SIG-M5 treated with dmso at 0.1 percent for 504 hours (cell line): ENCODE data around the gene TNFAIP3.

Experiments used
- DNase-seq: peaks from one replicate; lab custom pipeline; 2025; ENCODE audit not compliant: unreplicated experiment; lab: John Stamatoyannopoulos, UW

Gene TNFAIP3

GRCh38 chr6:137896647-137897046 lies 29.6 kb downstream of the TNFAIP3 start:
- DNase-seq = no peak

GRCh38 chr6:137900815-137901214 lies 33.8 kb downstream of the TNFAIP3 start:
- DNase-seq = no peak

DNA sequence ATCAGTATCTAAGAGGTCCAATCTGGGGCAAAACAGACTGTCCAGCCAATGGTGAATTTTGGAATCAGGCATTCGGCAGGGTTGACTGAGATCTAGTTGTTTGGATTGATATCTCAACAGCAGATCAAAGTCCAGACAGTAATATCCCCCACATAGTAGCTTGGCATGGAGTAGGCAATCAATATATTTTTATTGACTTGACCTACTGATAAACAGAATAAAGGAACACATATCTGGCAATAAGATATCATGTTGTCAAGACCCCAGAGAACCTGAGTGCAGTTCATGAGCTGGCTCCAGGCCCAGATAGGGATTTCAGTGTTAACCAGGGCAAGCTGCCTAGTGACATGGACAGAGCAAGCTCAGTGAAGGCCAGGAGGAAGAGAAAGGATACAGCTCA lies 34.4 kb downstream of the TNFAIP3 start:
- DNase-seq = no peak

DNA sequence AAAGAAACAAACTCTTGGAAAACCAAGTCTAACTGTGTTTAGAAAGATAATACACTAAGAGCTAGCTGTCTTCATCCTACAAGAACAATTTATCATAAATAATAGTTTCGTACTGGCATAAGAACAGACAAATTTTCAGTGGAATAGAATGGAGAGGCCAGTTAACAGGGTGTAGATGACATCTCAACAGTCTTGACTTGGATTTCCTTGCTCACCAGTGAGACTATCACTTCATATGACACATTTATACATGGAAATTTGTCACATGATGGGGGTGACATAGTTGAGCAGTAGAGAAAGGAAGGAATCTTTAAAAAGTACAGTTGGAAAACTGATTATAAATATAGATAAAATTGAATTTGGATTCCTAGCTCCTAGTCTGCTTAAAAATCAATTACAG lies 35.6 kb downstream of the TNFAIP3 start:
- no peak for DNase-seq

DNA sequence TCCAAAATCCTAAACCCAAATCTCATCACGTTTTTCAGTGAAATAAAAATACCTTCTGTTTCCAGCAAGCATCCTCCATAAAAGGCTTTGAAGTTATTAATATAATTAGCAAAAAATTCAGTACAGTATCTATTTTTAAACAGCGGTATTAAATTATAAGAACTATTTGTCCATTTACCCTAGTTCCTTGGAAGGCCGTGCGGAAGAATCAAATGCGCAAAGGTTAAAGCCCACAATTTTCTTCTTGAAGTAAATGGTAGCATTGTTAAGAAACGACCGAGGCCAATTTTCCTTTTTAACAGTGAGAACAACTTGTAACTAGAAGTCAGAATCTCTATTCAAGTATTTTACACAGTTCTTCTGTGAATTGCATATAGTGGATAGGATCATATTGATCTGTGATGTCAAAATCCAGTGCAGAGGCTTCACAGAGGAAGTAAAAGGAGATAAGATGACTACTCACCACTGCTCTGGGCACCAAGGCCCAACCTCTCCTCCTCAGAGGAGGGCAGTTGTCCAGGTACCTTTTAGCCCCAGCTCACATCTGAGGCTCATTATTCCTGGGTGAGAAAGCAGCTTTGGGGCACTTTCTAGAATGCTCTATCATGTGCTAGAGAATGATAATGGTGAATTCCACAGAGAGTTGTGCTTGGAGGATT lies 36.3 kb downstream of the TNFAIP3 start:
- no peak for DNase-seq

DNA sequence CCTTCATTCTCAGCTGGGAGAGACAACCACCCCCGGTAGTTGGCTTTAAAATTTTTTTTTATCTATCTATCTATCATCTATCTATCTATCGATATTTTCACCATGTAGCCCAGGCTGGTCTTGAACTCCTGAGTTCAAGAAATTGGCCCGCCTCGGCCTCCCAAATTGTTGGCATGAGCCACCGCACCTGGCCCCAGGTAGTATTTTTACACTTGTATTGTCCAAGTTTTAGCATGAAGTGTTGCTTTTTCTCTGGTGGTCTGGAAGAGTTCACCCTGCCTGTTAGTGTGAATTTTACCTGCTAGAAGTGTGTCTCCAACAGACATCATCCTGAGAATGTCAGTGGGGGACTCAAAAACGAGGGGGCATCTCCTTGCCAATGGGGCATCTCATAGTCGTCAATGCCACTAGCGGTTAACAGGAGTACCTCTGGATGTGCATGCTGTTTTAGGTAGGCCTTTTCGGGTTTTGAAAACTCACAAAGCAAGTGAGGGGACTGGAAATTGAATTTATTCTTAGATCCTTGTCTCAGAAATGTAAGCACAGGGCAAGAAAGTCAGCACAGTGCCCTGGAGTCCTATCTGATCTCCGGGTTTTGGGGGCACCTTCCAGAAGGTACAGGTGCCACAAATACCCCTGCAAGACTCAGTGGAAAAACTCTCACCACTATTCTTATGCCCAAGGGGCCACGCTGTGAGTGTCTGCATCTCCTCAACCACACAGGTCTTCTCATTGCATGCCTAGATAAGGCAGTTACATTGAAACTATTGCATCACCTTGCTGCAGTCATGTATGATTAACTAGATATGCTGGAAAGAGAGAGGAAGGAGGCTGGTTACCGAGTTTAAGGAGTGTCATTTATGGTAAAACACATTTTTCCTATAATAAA lies 37.1 kb downstream of the TNFAIP3 start:
- DNase-seq = peak; percentile 79

- peak; percentile 8 for DNase-seq
These were observed 38.0 kb downstream of the TNFAIP3 start for GRCh38 chr6:137904822-137905617.

GRCh38 chr6:137906020-137906472 lies 39.0 kb downstream of the TNFAIP3 start:
- DNase-seq = no peak

DNA sequence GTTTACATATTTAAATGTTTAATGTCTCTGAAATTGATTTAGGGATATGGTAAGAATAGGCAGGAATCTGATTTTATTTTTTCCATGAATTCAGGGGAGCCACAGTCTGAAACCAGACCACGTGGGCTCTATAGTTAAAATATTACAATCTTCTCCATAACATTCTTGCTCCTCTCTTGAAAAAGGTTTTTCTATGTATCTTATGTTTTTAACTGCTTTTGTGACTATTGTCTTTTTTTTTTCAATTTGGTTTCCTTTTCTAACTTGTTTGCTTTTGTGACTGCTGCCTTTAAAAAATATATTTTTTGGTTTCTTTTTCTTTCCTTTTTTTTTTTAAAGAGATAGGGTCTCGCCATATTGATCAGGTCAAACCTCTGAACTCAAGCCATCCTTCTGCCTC lies 40.1 kb downstream of the TNFAIP3 start:
- no peak for DNase-seq

- no peak for DNase-seq
These were observed 42.5 kb downstream of the TNFAIP3 start for GRCh38 chr6:137909533-137909932.

GRCh38 chr6:137910424-137910834 lies 43.4 kb downstream of the TNFAIP3 start:
- DNase-seq = peak; percentile 72

GRCh38 chr6:137910843-137911456 lies 43.9 kb downstream of the TNFAIP3 start:
- DNase-seq = peak; percentile 57

- no peak for DNase-seq
These were observed 44.7 kb downstream of the TNFAIP3 start for GRCh38 chr6:137911675-137912191.

GRCh38 chr6:137912813-137913212 lies 45.8 kb downstream of the TNFAIP3 start:
- DNase-seq = no peak

DNA sequence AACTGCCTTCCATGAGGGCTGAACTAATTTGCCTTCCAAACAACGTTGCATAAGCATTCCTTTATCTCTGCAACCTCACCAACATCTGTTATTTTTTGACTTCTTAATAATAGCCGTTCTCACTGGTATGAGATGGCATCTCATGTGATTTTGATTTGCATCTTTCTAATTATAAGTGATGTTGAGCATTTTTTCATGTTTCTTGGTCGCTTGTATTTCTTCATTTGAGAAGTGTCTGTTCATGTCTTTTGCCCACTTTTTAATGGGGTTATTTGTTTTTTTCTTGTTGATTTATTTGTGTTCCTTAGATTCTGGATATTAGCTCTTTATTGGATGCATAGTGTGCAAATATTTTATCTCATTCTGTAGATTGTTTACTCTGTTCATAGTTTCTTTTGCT lies 46.4 kb downstream of the TNFAIP3 start:
- no peak for DNase-seq

DNA sequence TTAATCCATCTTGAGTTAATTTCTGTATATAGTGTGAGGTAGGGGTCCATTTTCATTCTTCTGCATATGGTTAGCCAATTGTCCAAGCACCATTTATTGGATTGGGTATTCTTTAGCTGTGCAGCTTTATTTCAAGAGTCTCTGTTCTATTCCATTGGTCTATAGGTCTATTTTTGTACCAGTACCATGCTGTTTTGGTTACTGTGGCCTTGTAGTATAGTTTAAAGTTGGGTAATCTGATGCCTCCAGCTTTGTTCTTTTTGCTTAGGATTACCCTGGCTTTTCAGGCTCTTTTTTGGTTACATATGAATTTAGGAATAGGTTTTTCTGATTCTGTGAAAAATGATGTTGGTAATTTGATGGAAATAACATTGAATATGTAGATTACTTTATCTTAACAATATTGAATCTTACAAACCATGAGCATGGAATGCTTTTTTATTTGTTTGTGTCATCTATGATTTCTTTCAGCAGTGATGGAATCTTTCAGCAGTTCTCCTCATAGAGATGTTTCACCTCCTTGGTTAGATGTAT lies 47.0 kb downstream of the TNFAIP3 start:
- no peak for DNase-seq

DNA sequence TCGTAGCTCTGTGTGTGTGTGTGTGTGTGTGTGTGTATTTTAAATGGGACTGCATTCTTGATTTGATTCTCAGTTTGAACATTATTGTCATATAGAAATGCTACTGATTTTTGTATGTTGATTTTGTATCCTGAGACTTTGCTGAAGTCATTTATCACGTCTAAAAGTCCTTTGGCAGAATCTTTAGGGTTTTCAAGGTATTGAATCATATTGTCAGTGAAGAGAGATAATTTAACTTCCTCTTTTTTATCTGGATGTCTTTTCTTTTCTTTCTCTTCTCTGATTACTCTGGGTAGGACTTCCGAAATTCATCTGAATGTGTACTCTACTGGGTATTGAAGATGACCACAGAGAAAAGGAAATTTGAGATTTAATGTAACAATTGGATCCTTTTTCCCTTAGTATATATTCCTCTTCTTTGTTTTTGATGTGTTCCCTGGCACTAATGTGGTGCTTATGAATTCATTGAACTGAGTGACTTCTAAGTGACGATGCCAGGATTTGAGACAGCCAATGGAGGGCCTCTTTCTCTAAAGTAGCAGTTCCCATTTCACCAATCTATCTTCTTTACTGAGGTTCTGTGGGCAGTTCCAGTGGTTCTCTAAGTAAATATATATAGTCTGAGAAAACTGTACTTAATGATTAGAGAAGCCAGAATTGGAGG lies 47.6 kb downstream of the TNFAIP3 start:
- DNase-seq = peak; percentile 52

DNA sequence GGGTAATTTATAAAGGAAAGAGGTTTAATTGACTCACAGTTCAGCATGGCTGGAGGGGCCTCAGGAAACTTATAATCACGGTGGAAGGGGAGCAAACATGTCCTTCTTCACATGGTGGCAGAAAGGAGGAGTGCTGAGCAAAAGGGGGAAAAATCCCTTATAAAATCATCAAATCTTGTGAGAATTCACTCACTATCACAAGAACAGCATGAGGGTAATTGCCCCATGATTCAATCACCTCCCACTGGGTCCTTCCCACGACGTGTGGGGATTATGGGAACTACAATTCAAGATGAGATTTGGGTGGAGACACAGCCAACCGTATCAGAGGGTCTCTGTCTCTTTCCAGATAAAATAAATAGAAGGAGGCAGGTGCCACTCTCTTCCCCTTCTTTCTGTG lies 48.7 kb downstream of the TNFAIP3 start:
- no peak for DNase-seq

GRCh38 chr6:137917551-137918325 lies 50.7 kb downstream of the TNFAIP3 start:
- no peak for DNase-seq
